Activated CD8-positive, alpha-beta memory T cell treated with anti-CD3 and anti-CD28 coated beads for 48 hours (primary cell): ENCODE data around the gene GIGYF1.
A peak's percentile ranks its signal among the peaks of the same experiment; 100 is the strongest.
"Not testable (repeated sequence)": the region's sequence is repeated elsewhere in the genome, so short reads cannot be mapped to it uniquely, and the experiment has no call there.

Source experiments
- DNase-seq, 3 experiments: peaks; one replicate each; pipeline ENCODE4 v3.0.0-alpha.2; 2020; ENCODE audit warnings: low read depth in 2 of 3, low spot score in 2 of 3

The GIGYF1 gene

DNA sequence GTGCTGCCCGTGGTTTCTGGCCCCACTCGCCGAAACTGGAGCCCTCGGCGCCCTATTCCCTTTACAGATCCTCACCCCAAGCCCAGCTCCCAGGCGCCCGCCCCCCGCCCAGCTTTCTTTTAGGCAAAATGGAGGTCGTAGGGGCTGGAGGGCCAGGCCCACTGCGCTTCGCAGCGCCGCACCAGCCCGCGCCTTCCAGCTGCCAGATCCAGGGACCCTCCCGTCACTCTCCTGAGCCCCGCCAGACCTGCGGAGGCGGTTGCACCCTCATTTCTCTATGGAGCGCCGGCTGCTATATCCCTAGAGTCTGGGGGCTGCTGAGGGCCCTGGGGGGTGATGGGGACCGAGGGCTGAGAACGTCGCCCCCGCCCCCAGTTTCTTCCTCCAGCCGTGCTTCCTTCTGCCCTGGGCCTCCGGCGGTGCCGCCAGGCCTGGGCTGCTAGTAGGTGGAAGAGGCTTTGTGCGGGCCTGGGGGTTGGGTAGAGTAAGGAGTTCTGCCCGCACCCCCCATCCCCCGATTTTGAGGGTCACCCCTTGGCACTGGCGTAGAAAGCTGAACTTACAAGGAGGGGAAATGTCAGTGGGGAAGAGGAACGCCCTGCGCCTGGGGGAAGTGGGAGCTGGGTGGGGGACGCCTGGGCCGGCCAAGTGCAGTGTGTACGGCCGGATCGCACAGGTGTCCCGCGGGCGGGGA, 19.5 kb downstream of the GIGYF1 start:
- no peak for DNase-seq

DNA sequence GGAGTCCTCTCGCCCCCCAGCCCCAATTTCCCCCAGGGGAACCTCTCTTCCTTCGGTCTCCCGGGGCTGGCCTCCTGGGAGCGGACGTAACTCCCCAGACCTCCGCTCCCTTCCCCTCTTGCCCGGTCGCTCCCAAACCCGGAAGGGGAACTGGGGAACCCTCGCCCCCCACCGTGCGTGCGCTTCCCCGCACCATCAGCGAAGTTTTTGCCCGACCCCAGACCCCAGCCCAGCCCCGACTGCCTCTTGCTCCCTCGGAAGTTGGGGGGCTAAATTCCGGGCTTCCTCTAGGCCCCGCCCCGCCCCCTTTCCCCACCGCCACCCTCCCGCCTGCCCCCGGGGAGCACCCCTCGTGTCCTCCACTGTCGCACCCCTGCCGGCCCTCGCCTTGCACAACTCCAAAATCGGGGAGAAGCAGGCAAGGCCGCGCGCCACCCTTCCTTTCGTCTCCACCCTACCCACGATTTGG, 20.1 kb downstream of the GIGYF1 start:
- no peak for DNase-seq

DNA sequence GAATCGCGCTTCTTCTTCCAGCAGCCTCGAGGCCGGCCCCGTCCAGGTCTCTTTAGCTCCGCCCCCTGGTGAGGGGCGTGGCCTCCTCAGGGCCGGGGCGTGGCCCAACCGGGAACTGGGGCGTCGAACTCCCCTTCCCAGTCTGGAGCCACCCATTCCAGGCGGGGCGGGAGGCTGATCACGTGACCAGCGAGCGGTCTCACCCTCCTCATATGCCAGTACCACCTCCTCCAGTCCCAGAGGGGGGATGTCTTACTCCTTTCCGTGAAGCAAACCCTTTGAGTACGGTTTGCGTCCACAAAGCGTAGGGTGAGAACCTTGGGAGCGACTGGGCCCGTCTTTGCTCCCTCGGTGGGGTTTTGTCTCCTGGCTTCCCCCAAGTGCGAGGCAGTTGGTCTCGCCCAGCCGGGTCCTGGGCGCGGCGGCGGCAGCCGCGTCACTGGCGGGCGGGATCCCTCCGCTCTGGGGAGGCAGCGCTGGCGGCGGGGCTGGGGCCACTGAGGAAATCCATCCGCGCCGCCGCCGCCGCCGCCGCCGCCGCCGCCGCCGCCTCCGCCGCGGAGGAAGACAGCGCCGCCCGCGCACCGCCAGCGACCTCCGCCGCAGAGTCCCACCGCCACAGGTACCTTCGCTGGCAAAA, 20.6 kb downstream of the GIGYF1 start, which contains the start of gene GNB2:
TSS of gene GNB2 (plus strand) at position 439 of the 640 bp plus-strand sequence. CDS start 2,526 bp downstream, outside the sequence.
- DNase-seq = peak; percentile 96 to 99 (median 98)

DNA sequence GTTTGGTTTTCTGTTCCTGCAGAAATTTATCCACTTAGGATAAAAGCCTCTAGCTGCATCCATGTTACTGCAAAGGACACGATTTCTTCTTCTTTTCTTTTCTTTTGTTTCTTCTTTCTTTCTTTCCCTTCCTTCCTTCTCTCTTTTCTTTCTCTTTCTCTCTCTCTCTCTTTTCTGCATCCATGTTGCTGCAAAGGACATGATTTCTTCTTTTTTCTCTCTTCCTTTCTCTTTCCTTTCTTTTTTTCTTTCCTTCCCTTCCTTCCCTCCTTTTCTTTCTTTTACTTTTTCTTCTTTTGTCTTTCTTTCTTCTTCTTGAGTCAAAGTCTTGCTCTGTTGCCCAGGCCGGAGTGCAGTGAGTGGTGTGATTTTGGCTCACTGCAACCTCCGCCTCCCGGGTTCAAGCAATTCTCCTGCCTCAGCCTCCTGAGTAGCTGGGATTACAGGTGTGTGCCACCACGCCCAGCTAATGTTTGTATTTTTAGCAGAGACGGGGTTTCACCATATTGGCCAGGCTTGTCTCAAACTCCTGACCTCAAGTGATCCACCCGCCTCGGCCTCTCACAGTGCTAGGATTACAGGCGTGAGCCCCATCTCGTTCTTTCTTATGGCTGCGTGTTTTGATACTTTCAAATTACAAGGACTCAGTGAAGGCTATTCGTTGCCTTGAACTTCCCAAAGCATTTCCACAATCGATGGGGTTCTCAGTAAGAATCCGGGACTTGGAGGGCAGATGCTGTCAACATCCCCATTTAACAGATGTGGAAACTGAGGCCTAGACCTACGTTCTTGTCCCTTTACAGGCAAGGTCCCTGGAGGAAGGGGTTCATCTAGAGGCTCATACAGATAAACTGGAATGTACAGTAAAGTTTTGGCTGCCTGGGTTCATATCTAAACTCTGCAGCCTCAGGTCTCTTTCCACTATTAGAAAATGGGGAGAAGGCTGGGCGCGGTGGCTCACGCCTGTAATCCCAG, 22.4 kb downstream of the GIGYF1 start:
- DNase-seq = no peak

DNA sequence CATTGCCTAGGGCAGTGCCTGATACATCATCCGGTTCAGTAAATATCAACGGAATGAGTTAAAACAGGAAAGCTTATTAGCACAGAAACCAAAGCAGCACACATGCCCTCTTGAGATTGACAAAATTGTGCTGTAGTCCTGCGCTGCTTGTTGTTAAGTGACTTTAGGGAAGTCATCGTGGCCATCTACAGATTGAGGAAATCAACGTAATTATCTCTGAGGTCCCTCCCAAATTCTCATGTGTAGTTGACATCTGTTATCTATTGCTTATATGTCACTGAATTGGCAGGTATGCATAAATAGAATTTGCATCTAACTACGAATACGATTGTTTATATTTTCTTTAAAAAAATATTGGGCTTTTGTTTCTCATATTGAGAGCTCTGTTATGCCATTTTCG, 24.0 kb downstream of the GIGYF1 start:
- no peak for DNase-seq

DNA sequence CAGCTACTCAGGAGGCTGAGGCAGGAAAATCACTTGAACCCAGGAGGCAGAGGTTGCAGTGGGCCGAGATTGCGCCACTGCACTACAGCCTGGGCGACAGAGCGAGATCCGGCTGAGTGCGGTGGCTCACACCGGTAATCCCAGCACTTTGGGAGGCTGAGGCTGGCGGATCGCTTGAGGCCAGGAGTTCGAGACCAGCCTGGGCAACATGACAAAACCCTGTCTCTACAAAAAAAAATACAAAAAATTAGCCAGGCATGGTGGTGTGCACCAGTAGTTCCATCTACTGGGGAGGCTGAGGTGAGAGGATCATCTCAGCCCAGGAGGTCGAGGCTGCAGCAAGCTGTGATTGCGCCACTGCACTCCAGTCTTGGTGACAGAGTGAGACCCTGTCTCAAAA, 24.9 kb downstream of the GIGYF1 start:
- not testable (repeated sequence) for DNase-seq

DNA sequence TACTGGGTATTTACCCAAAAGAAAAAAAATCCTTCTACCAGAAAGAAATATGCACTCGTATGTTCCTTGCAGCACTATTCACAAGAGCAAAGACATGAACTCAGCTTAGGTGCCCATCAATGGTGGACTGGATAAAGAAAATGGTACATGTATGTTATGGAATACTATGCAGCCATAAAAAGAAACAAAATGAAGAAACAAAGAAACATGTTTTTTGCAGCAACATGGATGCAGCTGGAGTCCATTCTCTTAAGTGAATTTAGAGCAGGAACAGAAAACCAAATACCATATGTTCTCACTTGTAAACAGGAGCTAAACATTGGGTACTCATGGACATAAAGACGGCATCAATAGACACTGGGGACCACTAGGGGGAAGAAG, 26.0 kb downstream of the GIGYF1 start:
- no peak for DNase-seq

DNA sequence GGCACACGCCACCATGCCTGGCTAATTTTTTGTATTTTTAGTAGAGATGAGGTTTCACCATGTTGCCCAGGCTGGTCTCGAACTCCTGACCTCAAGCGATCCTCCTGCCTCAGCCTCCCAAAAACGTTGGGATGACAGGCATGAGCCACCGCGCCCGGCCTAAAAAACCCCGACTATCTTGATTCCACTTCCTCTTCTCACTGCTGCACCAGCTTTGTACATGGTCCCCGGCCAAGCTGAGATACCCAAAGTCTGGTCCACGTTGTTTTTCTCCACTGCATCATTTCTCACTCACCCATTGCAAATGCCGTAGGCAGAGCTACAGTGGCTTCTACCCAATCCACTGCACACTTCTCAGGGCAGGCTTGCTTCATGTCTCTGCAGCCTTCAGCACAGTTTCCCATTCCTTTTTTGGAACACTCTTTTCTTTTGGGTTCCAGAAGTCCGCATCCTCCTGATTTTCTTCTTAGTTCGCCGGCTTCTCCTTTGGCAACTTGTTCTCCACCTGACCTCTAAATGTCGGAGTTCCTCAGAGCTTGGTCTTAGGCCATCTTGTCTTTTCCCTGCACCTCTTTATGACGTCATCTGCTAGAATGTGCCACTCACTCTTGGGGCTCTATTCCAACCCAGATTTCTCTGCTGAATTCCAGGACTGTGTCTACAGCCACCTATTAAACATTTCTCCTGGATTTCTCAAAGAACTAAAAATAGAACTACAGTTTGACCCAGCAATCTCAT, 26.6 kb downstream of the GIGYF1 start:
- DNase-seq = no peak

DNA sequence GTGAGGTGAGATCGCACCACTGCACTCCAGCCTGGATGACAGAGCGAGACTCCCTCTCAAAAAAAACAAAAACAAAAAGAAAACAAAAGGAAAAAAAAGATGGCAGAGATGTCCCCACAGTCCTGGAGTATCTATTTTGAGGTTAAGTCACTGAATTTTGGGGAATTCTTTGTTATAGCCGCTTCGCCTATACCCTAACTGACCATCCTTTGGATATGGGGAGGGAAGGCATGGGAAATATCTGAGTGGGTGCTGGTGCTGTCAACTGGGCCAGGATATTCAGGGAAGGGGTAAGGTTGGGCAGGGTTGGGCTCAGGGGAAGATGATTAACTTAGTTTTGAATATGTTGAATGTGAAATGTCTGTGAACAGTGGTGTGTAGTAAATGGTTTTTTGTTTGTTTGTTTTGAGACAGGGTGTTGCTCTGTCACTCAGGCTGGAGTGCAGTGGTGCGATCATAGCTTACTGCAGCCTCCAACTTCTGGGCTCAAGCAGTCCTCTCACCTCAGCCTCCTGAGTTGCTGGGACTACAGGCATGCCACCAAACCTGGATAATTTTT, 28.8 kb downstream of the GIGYF1 start:
- DNase-seq = no peak

DNA sequence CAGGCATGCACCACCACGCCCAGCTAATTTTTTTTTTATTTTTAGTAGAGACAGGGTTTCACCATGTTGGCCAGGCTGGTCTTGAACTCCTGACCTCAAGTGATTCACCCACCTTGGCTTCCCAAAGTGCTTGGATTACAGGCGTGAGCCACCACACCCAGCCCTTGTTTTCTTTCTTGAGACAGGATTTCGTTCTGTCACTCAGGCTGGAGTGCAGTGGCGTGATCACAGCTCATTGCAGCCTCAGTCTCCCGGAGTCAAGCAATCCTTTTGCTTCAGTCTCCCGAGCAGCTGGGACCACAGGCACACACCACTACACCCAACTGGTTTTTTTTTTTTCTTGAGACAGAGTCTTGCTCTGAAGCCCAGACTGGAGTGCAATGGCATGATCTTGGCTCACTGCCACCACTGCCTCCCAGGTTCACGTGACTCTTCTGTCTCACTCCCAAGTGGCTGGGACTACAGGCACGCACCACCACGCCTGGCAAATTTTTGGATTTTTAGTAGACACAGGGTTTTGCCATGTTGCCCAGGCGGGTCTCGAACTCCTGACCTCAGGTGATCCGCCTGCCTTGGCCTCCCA, 31.8 kb downstream of the GIGYF1 start:
- not testable (repeated sequence) for DNase-seq

DNA sequence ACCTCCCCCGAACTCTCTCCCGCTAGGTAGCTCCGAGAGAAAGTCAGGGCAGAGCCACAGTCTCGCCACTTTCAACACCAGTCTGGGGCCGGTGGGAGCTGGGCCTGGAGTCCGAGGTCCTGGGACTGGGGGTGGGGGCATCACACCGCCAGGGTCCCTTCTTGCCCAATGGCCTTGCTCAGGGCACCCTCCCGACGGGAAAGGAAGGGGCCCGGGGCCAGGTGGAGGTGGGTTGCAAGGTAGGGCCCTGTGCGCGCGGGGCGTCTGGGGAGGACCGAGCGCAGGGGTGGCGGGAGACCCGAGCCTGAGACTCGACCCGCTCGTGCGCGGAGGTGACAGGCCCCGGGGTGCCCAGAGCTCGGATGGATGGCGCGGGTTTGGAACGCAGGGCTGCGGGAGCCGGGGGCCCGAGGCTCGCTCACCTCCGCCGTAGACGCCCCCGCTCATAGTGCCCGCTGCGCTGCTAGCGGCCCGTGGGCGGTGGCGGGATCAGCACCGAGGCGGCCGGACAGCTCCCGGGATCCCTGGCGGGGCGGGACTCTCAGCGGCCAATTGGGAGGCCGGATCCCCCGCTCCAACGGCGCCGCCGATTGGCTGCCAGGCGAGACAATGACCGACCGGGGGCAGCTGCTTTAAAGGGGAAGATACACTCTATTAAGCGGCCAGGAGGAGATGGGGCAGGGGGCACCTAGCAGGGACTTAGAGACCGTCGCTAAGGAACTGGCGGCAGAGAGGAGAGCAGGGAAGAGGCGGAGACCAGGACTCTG, 38.0 kb downstream of the GIGYF1 start, which contains the start of gene ACTL6B:
TSS of gene ACTL6B (minus strand) at position 541 of the 767 bp plus-strand sequence. CDS start at position 447, 94 bp downstream.
- DNase-seq = no peak

DNA sequence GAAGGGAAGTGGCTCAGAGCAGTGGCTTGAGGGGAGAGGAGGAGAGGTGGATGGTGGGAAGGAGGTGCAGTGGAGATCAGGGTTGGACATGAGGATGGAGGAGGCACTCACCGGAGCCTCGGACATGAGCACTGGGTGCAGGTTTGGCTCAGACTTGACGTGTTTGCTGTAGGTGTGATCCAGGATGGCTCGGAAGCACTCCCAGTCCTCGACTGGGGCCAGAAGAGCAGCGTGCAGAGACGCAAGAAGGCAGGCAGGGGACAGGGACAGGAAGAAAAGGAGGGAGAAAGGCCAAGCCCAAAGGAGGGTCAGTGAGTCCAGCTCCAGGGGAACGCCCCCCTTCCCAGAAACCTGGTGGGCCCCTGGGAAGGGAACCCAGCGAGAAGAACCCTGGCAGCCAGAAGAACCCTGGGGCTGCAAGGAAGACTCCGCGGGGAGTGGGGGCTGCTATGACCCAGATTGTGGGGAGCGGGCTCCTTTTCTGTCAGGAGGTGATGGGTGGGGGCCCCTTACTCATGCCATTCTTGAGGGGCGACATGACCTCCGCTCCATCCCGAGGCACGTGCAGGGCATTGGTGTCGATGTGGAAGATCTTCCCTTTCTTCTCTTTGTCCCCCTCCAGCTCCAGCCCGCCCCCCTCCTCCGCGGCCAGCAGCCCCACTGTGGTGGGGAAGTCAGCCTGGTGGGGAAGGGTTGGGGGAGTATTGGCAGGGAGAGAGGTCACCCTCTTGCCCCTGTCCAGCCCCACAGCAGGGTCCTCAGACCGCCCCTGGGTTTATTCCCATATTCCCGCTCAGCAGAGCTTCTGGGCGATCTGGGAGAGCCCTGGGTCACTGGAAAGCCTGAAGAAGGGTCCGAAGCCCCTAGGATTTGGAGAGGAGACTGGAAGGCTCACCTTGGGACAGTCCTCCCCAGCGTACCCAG, 38.9 kb downstream of the GIGYF1 start:
- DNase-seq = no peak

DNA sequence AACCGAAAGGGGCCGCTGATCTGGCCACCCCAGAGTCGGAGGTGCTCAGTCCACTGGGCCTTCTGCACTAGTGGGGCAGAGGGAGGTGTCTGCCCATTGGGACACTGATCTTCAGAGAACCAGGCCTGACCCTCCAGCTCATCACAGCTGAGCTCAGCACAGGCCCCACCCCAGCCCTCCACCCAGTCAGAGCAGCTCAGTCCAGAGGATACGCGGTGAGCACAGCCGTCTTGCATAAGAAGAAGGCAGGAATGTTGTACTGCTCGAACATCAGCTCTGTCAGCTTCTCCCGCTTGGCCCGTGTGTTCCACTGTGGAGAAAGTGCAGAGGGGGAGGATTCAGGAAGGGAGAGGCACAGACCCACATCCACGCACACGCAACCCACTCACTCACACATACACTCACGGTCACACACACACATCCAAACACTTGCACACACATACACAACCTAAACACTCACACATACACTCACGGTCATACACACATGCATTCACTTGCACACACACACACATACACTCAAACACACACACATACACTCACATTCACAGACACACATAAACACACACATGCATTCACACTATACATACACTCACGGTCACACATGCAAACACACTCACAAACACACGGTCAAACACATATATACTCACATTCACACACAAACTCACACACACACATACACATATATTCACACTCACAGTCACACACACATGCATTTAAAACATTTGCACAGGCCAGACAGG, 44.1 kb downstream of the GIGYF1 start:
- no peak for DNase-seq

DNA sequence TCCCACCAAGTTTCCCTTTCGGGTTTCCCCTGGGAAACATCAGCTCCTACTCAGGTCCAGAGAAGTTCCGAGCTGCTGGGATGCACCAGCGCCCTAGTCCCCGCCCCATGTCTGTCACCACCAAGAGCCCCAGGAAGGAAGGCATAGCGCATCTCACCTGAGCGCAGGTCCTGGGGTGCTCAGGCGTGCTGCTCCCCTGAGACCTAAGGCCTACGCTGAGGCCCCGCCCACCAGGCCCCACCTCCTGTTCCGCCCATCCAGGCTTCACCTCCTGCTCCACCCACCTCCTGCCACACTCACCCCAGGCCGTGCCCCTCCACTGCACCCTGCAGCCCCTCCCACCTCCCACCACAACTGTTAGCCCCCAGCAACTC, 51.5 kb downstream of the GIGYF1 start:
- no peak for DNase-seq

DNA sequence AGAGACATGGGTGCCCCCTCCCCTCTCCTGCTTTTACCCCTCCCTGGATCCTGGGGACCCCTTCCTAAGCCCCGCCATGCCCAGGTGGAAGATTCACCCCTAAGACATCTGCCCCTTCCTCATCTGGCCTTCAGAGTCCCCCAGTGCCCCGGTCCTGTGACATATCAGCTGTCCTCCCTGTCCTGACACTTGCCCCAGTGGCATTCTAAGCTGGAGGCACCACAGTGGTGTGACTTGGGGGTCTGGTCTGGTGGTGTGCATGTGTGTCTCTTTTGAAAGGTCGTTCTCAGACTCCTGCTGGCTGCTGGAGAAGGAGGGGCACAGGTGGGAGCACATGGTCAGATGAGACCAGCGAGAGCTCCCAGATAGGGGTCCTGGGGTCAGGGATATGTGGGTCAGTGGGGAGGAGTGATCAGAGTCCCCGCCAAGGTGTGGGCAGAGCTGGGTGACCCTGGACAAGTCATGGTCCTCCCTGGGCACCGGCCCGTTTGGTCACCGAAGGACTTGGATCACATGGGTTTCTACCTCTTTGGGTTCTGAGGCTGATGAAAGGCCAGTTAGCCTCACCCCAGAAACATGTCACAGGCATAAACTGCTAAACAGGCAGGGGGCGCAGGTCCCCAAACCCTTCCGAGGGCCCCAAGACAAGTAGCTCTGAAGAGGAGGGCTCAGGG, 52.1 kb downstream of the GIGYF1 start:
- no peak for DNase-seq

DNA sequence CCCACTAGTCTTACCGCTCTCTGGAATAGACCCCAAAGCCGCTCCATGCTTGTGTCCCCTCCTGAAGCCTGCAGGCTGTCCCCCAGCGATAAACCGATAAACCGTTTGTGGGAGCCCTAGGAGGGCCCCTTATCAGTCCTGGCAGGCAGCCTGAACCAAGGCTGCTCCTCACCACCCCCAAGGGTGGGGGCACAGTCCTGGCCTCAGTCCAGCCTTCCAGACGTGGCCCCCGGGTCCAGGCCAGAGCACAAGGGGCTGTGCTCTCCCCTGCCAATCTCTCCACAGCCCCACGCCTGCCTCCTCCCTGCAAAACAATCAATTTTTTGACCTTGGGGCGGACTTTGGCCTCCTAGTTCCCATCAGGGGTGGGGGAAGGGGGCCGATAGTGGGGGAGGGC, 52.6 kb downstream of the GIGYF1 start, which contains the start of gene TFR2:
TSS of gene TFR2 (minus strand) at position 90 of the 397 bp plus-strand sequence. CDS start at position 47, 43 bp downstream.
- no peak for DNase-seq
